Uterus (tissue), 4 donors: ENCODE results near the gene SYMPK. TPM values are rescaled to one million over a fixed set of nuclear protein-coding genes. Genes with fewer than 3 reads are reported as not detected.

Experiments used
- DNase-seq, 2 donors: peaks; one replicate each; pipeline ENCODE4 v3.0.0-alpha.2; 2019 to 2020
- H3K27ac ChIP-seq, 2 donors: fragments of 200-600 bp; sonication (generic); 1 replicate in 1 of 2; 2 replicates in 1 of 2; pipeline ENCODE4 v1.5.1; 2016 to 2018
- H3K27me3 ChIP-seq, 2 donors: fragments of 200-600 bp; sonication (generic); one replicate each; pipeline ENCODE4 v1.5.1; 2018 to 2019; ENCODE audit warnings: control low read depth in 1 of 2
- H3K36me3 ChIP-seq, 2 donors: fragments of 200-600 bp; sonication (generic); one replicate each; pipeline ENCODE4 v1.5.1; 2019; ENCODE audit warnings: control low read depth in 1 of 2
- H3K4me1 ChIP-seq, 2 donors: fragments of 200-600 bp; sonication (generic); one replicate each; pipeline ENCODE4 v1.5.1; 2018 to 2019; ENCODE audit warnings: control low read depth in 1 of 2
- H3K4me3 ChIP-seq, 2 donors: fragments of 200-600 bp; sonication (generic); 1 replicate in 1 of 2; 2 replicates in 1 of 2; pipeline ENCODE4 v1.5.1; 2018 to 2019; ENCODE audit warnings: mild to moderate bottlenecking in 1 of 2
- H3K9me3 ChIP-seq, 2 donors: fragments of 200-600 bp; sonication (generic); one replicate each; pipeline ENCODE4 v1.5.1; 2019; ENCODE audit warnings: control low read depth in 1 of 2
- POLR2A ChIP-seq, 2 donors: fragments of 450-650 bp; IDR thresholded peaks; one replicate each; pipeline ENCODE4 v1.6.1; 2016; ENCODE audit warnings: antibody characterized with exemption in 2 of 2, mild to moderate bottlenecking in 1 of 2, moderate library complexity in 1 of 2
- intact Hi-C: fragments of 100-400 bp; cut with DNase I; formaldehyde crosslinking; loops from one replicate; pipeline ENCODE4 v1.15.1; 2023; ENCODE audit warnings: low total_unique reads
- total RNA-seq, 4 donors: library from RNA; depleted of rRNA in 3 of 4; stranded (reverse); fragments of >200 nt in 3 of 4; gene quantifications; one replicate each; pipeline versions ENCODE4 v1.1.0 to v1.2.4, GENCODE V29; 2014 to 2023
- TF ChIP-seq, protein P1 (sequence below), 4 experiments: fragments of 200-600 bp in 2 of 4; fragments of 450-650 bp in 2 of 4; sonication (generic) in 2 of 4; IDR thresholded peaks; one replicate each; pipeline ENCODE4 v1.5.1; 2016 to 2019; ENCODE audit warnings: antibody characterized with exemption in 4 of 4, mild to moderate bottlenecking in 2 of 4, moderate library complexity in 1 of 4
- donor health status: DM: yes; HTN: yes; CAD: no.

SYMPK gene
- total RNA-seq, 4 donors from 2014 or later, result 32.0 to 72.6 (median 46.4) TPM

GRCh38 chr19:45860359-45861259 is 2.3 kb downstream of the SYMPK start:
- no peak for TF ChIP-seq POLR2A (IDR thresholded peaks at IDR 0.05)
- TF ChIP-seq, protein P1, sequence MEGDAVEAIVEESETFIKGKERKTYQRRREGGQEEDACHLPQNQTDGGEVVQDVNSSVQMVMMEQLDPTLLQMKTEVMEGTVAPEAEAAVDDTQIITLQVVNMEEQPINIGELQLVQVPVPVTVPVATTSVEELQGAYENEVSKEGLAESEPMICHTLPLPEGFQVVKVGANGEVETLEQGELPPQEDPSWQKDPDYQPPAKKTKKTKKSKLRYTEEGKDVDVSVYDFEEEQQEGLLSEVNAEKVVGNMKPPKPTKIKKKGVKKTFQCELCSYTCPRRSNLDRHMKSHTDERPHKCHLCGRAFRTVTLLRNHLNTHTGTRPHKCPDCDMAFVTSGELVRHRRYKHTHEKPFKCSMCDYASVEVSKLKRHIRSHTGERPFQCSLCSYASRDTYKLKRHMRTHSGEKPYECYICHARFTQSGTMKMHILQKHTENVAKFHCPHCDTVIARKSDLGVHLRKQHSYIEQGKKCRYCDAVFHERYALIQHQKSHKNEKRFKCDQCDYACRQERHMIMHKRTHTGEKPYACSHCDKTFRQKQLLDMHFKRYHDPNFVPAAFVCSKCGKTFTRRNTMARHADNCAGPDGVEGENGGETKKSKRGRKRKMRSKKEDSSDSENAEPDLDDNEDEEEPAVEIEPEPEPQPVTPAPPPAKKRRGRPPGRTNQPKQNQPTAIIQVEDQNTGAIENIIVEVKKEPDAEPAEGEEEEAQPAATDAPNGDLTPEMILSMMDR (IDR thresholded peaks at IDR 0.05), result no peak
- Histone ChIP-seq H3K9me3 (no peaks in the 10 kb centered on the region), H3K36me3 (no peaks in the 10 kb centered on the region), H3K4me3 (no peak overlapping the region), H3K4me1 (peaks cover 0 to 11% of the 10 kb centered on the region in 2 donors), H3K27me3 (peaks cover 7 to 9% of the 10 kb centered on the region in 2 donors), H3K27ac (no peak overlapping the region)
- DNase-seq, result no peak
- intact Hi-C loops, result no loop called here

DNA sequence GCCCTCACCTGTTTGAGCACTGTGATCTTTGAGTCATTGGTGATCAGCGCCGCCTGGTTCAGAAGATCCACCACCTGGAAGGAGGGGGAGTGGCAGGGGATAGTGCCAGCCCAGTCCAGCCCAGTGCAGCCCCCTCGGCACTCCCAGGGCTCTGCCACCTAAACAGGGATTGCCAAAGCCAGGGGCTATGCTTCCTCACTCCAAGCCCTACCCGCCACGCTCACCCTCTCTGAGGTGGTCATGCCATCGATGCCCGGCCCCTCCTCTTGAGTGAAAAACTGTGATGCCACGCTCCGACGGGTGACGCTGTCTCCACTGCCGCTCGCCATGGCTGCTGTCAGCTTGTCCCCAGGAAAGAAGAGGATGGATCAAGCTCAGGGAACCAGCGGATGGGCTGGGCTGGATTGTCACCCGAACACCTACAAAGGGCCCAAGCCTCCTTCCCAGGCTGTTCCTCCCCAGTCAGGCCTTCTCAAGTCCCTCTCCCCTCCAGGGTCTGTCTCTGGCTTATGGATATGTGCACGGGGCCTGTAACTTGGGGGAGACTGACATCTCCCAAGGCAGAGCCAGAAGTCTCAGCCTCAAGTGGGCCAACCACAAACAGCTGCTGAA is 8.7 kb downstream of the SYMPK start:
- DNase-seq, result no peak
- Histone ChIP-seq H3K27me3 (no peaks in the 10 kb centered on the region), H3K4me3 (no peak overlapping the region), H3K9me3 (no peaks in the 10 kb centered on the region), H3K27ac (no peak overlapping the region), H3K36me3 (no peaks in the 10 kb centered on the region), H3K4me1 (no peaks in the 10 kb centered on the region)
- TF ChIP-seq POLR2A (IDR thresholded peaks at IDR 0.05), result no peak
- TF ChIP-seq, protein P1 (IDR thresholded peaks at IDR 0.05), result no peak
- intact Hi-C loops, result no loop called here

DNA sequence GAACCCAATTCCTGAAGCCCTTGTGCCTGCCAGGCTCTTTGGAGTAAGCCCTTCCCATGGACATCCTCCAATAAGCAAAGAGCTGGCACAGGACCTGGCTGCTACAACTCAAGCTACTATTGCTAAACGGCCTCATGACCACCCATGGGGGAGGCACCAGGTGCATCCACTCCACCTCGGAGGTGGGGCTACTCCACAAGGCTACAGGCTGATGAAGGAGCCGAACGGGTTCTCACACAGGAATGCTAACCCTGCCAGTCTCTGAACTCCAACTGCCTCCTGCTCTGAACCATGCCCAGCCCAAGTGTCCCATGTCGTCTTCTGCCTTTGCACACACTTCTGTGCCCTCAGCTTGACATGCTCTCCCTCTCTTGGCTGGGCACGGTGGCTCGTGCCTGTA is 10.0 kb downstream of the SYMPK start:
- TF ChIP-seq, protein P1 (IDR thresholded peaks at IDR 0.05), result no peak
- TF ChIP-seq POLR2A (IDR thresholded peaks at IDR 0.05), result no peak
- H3K9me3 ChIP-seq, result no peaks in the 10 kb centered on the region
- H3K27ac ChIP-seq, result no peak overlapping the region
- no peak for DNase-seq
- no peaks in the 10 kb centered on the region for H3K36me3 ChIP-seq
- H3K4me3 ChIP-seq, result no peak overlapping the region
- intact Hi-C loops, result no loop called here
- H3K4me1 ChIP-seq, result no peaks in the 10 kb centered on the region
- no peaks in the 10 kb centered on the region for H3K27me3 ChIP-seq

- Histone ChIP-seq H3K9me3 (no peaks in the 10 kb centered on the region), H3K27ac (no peak overlapping the region), H3K4me1 (no peaks in the 10 kb centered on the region), H3K27me3 (no peaks in the 10 kb centered on the region), H3K4me3 (no peak overlapping the region), H3K36me3 (no peaks in the 10 kb centered on the region)
- intact Hi-C loops, result no loop called here
- DNase-seq, result no peak
- TF ChIP-seq, protein P1 (IDR thresholded peaks at IDR 0.05), result no peak
- TF ChIP-seq POLR2A (IDR thresholded peaks at IDR 0.05), result no peak
These were observed 10.7 kb downstream of the SYMPK start for GRCh38 chr19:45852145-45852750.

GRCh38 chr19:45848922-45849321 is 14.0 kb downstream of the SYMPK start:
- intact Hi-C loops, result no loop called here
- Histone ChIP-seq H3K9me3 (no peaks in the 10 kb centered on the region), H3K27ac (no peak overlapping the region), H3K27me3 (no peaks in the 10 kb centered on the region), H3K4me1 (no peaks in the 10 kb centered on the region), H3K36me3 (no peaks in the 10 kb centered on the region), H3K4me3 (no peak overlapping the region)
- TF ChIP-seq, protein P1 (IDR thresholded peaks at IDR 0.05), result no peak
- no peak for TF ChIP-seq POLR2A (IDR thresholded peaks at IDR 0.05)
- DNase-seq, result no peak
